Mesendoderm (in vitro differentiated cells): Measurements from ENCODE around the gene MLYCD.

Experiments used
- DNase-seq: peaks from one replicate; pipeline ENCODE4 v3.0.0; 2013
- H2AK5ac ChIP-seq: 2 replicates; pipeline ENCODE4 v1.6.1; 2013; ENCODE audit warnings: low read length, inconsistent platforms
- H2BK120ac ChIP-seq: 2 replicates; pipeline ENCODE4 v1.6.1; 2013; ENCODE audit warnings: low read depth, mild to moderate bottlenecking, low read length, moderate library complexity, mixed read lengths
- H2BK15ac ChIP-seq: replicated peaks from 2 replicates; pipeline ENCODE4 v1.6.1; 2013; ENCODE audit warnings: low read depth, mild to moderate bottlenecking, moderate library complexity
- H2BK5ac ChIP-seq: 2 replicates; pipeline ENCODE4 v1.6.1; 2013; ENCODE audit warnings: low read length, inconsistent platforms
- H3K18ac ChIP-seq: 2 replicates; pipeline ENCODE4 v1.6.1; 2013; ENCODE audit warnings: mild to moderate bottlenecking, low read length, mixed read lengths
- H3K23ac ChIP-seq: one replicate; pipeline ENCODE4 v1.6.1; 2013; ENCODE audit warnings: low read length
- H3K27ac ChIP-seq: 2 replicates; pipeline ENCODE4 v1.5.1; 2013; ENCODE audit warnings: low read depth, mild to moderate bottlenecking, inconsistent platforms, low read length, moderate library complexity
- H3K27me3 ChIP-seq: 2 replicates; pipeline ENCODE4 v1.6.1; 2013; ENCODE audit warnings: low read length, control low read depth, mild to moderate bottlenecking, inconsistent platforms; ENCODE audit not compliant: insufficient read depth, poor library complexity
- H3K36me3 ChIP-seq: 2 replicates; pipeline ENCODE4 v1.6.1; 2013; ENCODE audit warnings: low read length, inconsistent platforms; ENCODE audit not compliant: control insufficient read depth, insufficient read depth
- H3K4ac ChIP-seq: one replicate; pipeline ENCODE4 v1.6.1; 2013; ENCODE audit warnings: low read depth, mild to moderate bottlenecking, low read length, moderate library complexity
- H3K4me1 ChIP-seq: 2 replicates; pipeline ENCODE4 v1.6.1; 2013; ENCODE audit warnings: low read depth, low read length, inconsistent platforms; ENCODE audit not compliant: control insufficient read depth
- H3K4me2 ChIP-seq: 2 replicates; pipeline ENCODE4 v1.6.1; 2013; ENCODE audit warnings: low read length
- H3K4me3 ChIP-seq: 2 replicates; pipeline ENCODE4 v1.5.1; 2013; ENCODE audit warnings: mild to moderate bottlenecking, low read length
- H3K56ac ChIP-seq: one replicate; pipeline ENCODE4 v1.6.1; 2013; ENCODE audit warnings: low read length
- H3K79me1 ChIP-seq: 2 replicates; pipeline ENCODE4 v1.6.1; 2013; ENCODE audit warnings: low read length, inconsistent platforms
- H3K79me2 ChIP-seq: 2 replicates; pipeline ENCODE4 v1.6.1; 2013; ENCODE audit warnings: mild to moderate bottlenecking, low read length; ENCODE audit not compliant: control insufficient read depth, insufficient read depth
- H3K9ac ChIP-seq: 2 replicates; pipeline ENCODE4 v1.6.1; 2013; ENCODE audit warnings: low read length, inconsistent platforms
- H4K5ac ChIP-seq: one replicate; pipeline ENCODE4 v1.6.1; 2013; ENCODE audit warnings: low read length
- H4K8ac ChIP-seq: one replicate; pipeline ENCODE4 v1.6.1; 2013; ENCODE audit warnings: low read depth, mild to moderate bottlenecking, control low read depth, low read length, moderate library complexity
- WGBS: extraction: QIAGEN DNeasy Blood & Tissue Kit; methylation state at CpG from one replicate; pipeline ENCODE4 v1.1.7; 2013; ENCODE audit warnings: low lambda C conversion rate, missing lambda C conversion rate; ENCODE audit not compliant: insufficient coverage; ENCODE audit errors: extremely low coverage; 5-methylcytosine and 5-hydroxymethylcytosine counted together

Gene MLYCD

GRCh38 chr16:83966153-83966696, 67.3 kb downstream of the MLYCD start:
- no peak overlapping the region for H3K18ac ChIP-seq
- no peak overlapping the region for H3K56ac ChIP-seq
- WGBS = no CpG with 5 or more reads among the region's 13 CpGs
- H2BK120ac ChIP-seq = no peak overlapping the region
- no peak overlapping the region for H3K4me3 ChIP-seq
- H2BK5ac ChIP-seq = no peak overlapping the region
- no peak overlapping the region for H2AK5ac ChIP-seq
- no peak overlapping the region for H4K5ac ChIP-seq
- no peak overlapping the region for H3K4me2 ChIP-seq
- no peaks in the 10 kb centered on the region for H3K79me2 ChIP-seq
- no peaks in the 10 kb centered on the region for H3K36me3 ChIP-seq
- H2BK15ac ChIP-seq = no peak overlapping the region
- no peak overlapping the region for H3K4ac ChIP-seq
- peaks cover 3% of the 10 kb centered on the region for H3K27me3 ChIP-seq
- H3K9ac ChIP-seq = no peak overlapping the region
- H3K23ac ChIP-seq = no peak overlapping the region
- no peaks in the 10 kb centered on the region for H3K79me1 ChIP-seq
- DNase-seq = no peak
- no peak overlapping the region for H3K27ac ChIP-seq
- no peak overlapping the region for H4K8ac ChIP-seq
- no peaks in the 10 kb centered on the region for H3K4me1 ChIP-seq

- WGBS = no CpG with 5 or more reads among the region's 2 CpGs
- no peak overlapping the region for H2BK5ac ChIP-seq
Measured at GRCh38 chr16:83967091-83967490, 68.2 kb downstream of the MLYCD start.

GRCh38 chr16:83967838-83968305, 69.0 kb downstream of the MLYCD start, which contains the start of gene NECAB2:
Gene NECAB2 (plus strand): TSS chr16:83968244. CDS start chr16:83968649, 405 bp downstream.
- H3K4ac ChIP-seq = no peak within 1 kb of the TSS
- H4K8ac ChIP-seq = no peak within 1 kb of the TSS
- H3K4me2 ChIP-seq = peak within 1 kb of the TSS; percentile 29
- no peaks in the 10 kb centered on the region for H3K4me1 ChIP-seq
- no peaks in the 10 kb centered on the region for H3K36me3 ChIP-seq
- no peak within 1 kb of the TSS for H3K23ac ChIP-seq
- H3K56ac ChIP-seq = peak within 1 kb of the TSS; percentile 56
- H4K5ac ChIP-seq = no peak within 1 kb of the TSS
- no peak within 1 kb of the TSS for H2BK120ac ChIP-seq
- H3K9ac ChIP-seq = peak within 1 kb of the TSS; percentile 21
- WGBS = 100% methylated on average over 2 of the region's 35 CpGs
- DNase-seq = no peak
- no peak within 1 kb of the TSS for H2AK5ac ChIP-seq
- H3K79me2 ChIP-seq = no peaks in the 10 kb centered on the region
- H3K4me3 ChIP-seq = no peak within 1 kb of the TSS
- H3K79me1 ChIP-seq = no peaks in the 10 kb centered on the region
- no peak within 1 kb of the TSS for H2BK15ac ChIP-seq
- no peak within 1 kb of the TSS for H2BK5ac ChIP-seq
- no peak within 1 kb of the TSS for H3K27ac ChIP-seq
- H3K18ac ChIP-seq = peak within 1 kb of the TSS; percentile 6
- peaks cover 3% of the 10 kb centered on the region for H3K27me3 ChIP-seq

More at GRCh38 chr16:83967091-83967490, 68.2 kb downstream of the MLYCD start:
- Histone ChIP-seq H3K4ac (no peak overlapping the region), H3K18ac (no peak overlapping the region), H3K4me1 (no peaks in the 10 kb centered on the region), H2BK15ac (no peak overlapping the region), H2BK120ac (no peak overlapping the region), H3K79me2 (no peaks in the 10 kb centered on the region), H4K5ac (no peak overlapping the region), H3K79me1 (no peaks in the 10 kb centered on the region), H3K56ac (no peak overlapping the region), H3K4me3 (no peak overlapping the region), H3K23ac (no peak overlapping the region), H3K4me2 (no peak overlapping the region), H3K9ac (no peak overlapping the region), H3K27me3 (peaks cover 3% of the 10 kb centered on the region), H4K8ac (no peak overlapping the region), H2AK5ac (no peak overlapping the region), H3K27ac (no peak overlapping the region), H3K36me3 (no peaks in the 10 kb centered on the region)
- DNase-seq = no peak

DNA sequence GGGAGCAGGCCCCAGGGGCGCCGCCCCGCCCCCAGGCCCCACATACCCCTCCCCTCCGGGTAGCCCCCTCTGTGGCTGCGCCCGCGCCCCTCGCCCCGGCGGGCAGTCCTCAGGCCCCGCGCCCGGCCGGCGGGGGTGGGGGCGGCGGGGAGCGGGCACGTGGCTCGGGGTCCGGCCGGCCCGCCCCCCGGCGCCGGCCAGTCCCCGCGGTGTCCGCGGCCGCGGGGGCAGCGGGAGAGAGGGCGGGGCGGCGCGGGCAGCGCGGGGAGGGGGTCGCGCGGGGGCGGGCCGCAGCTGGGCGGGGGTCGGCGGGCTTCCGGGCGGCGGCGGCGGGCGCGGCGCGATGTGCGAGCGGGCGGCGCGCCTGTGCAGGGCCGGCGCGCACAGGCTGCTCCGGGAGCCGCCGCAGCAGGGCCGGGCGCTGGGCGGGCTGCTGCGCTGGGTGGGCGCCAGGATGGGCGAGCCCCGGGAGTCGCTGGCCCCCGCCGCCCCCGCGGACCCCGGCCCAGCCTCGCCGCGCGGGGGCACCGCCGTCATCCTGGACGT, 69.5 kb downstream of the MLYCD start:
- H3K23ac ChIP-seq = no peak overlapping the region

GRCh38 chr16:83968891-83969649, 70.2 kb downstream of the MLYCD start:
- H2BK120ac ChIP-seq = no peak overlapping the region
- no peak overlapping the region for H3K4me3 ChIP-seq
- peak overlapping the region; percentile 56 for H3K56ac ChIP-seq
- H3K4ac ChIP-seq = no peak overlapping the region
- H2AK5ac ChIP-seq = no peak overlapping the region
- H3K27ac ChIP-seq = no peak overlapping the region
- no peak overlapping the region for H3K18ac ChIP-seq
- peak overlapping the region; percentile 29 for H3K4me2 ChIP-seq
- no peaks in the 10 kb centered on the region for H3K36me3 ChIP-seq
- WGBS = no CpG with 5 or more reads among the region's 45 CpGs
- H4K5ac ChIP-seq = no peak overlapping the region
- DNase-seq = no peak
- no peak overlapping the region for H4K8ac ChIP-seq
- H3K9ac ChIP-seq = peak overlapping the region; percentile 21
- H3K23ac ChIP-seq = no peak overlapping the region
- H3K79me2 ChIP-seq = no peaks in the 10 kb centered on the region
- H3K4me1 ChIP-seq = no peaks in the 10 kb centered on the region
- H3K27me3 ChIP-seq = peaks cover 3% of the 10 kb centered on the region
- no peak overlapping the region for H2BK15ac ChIP-seq
- H3K79me1 ChIP-seq = no peaks in the 10 kb centered on the region
- H2BK5ac ChIP-seq = no peak overlapping the region

More for the DNA sequence above, 69.5 kb downstream of the MLYCD start:
- no peak for DNase-seq
- H3K4me1 ChIP-seq = no peaks in the 10 kb centered on the region
- no peak overlapping the region for H2BK5ac ChIP-seq
- no peaks in the 10 kb centered on the region for H3K79me1 ChIP-seq
- H3K36me3 ChIP-seq = no peaks in the 10 kb centered on the region
- no peaks in the 10 kb centered on the region for H3K79me2 ChIP-seq
- peak overlapping the region; percentile 6 for H3K18ac ChIP-seq
- H2BK15ac ChIP-seq = no peak overlapping the region
- no peak overlapping the region for H3K4ac ChIP-seq
- H3K27me3 ChIP-seq = peaks cover 3% of the 10 kb centered on the region
- H3K27ac ChIP-seq = no peak overlapping the region
- no peak overlapping the region for H2BK120ac ChIP-seq
- H4K5ac ChIP-seq = no peak overlapping the region
- no CpG with 5 or more reads among the region's 87 CpGs for WGBS
- peak overlapping the region; percentile 56 for H3K56ac ChIP-seq
- H4K8ac ChIP-seq = no peak overlapping the region
- H3K4me3 ChIP-seq = no peak overlapping the region
- H3K4me2 ChIP-seq = peak overlapping the region; percentile 29
- H2AK5ac ChIP-seq = no peak overlapping the region
- H3K9ac ChIP-seq = peak overlapping the region; percentile 21
